NCI-H2029 treated with DMSO at 0.1 percent for 48 hours (cell line): ENCODE results near the gene MMD.
"Not testable (repeated sequence)": the region's sequence is repeated elsewhere in the genome, so short reads cannot be mapped to it uniquely, and the experiment has no call there.

Experiments
- DNase-seq: peaks from one replicate; lab custom pipeline; 2025; lab: John Stamatoyannopoulos, UW

The MMD gene

GRCh38 chr17:55421179-55421934 is at the start of gene MMD:
Gene MMD (minus strand): TSS chr17:55421835. CDS start chr17:55421695, 140 bp downstream.
- no peak for DNase-seq

- no peak for DNase-seq
Measured at GRCh38 chr17:55466671-55467070, 45.0 kb upstream of the MMD start.

- not testable (repeated sequence) for DNase-seq
Measured at GRCh38 chr17:55465771-55466170, 44.1 kb upstream of the MMD start.

- DNase-seq = no peak
Measured at GRCh38 chr17:55463600-55463999, 42.0 kb upstream of the MMD start.

- no peak for DNase-seq
Measured at GRCh38 chr17:55462711-55463110, 41.1 kb upstream of the MMD start.

GRCh38 chr17:55462234-55462633 is 40.6 kb upstream of the MMD start:
- no peak for DNase-seq

GRCh38 chr17:55458978-55459377 is 37.3 kb upstream of the MMD start:
- DNase-seq = no peak

GRCh38 chr17:55458287-55458900 is 36.8 kb upstream of the MMD start:
- no peak for DNase-seq

GRCh38 chr17:55456307-55457240 is 34.9 kb upstream of the MMD start:
- no peak for DNase-seq

GRCh38 chr17:55454906-55455474 is 33.4 kb upstream of the MMD start:
- no peak for DNase-seq

- DNase-seq = no peak
Measured at GRCh38 chr17:55453839-55454557, 32.4 kb upstream of the MMD start.

- DNase-seq = no peak
Measured at GRCh38 chr17:55452139-55452790, 30.6 kb upstream of the MMD start.

- DNase-seq = no peak
Measured at GRCh38 chr17:55451758-55452138, 30.1 kb upstream of the MMD start.

- DNase-seq = no peak
Measured at GRCh38 chr17:55451203-55451641, 29.6 kb upstream of the MMD start.

- DNase-seq = no peak
Measured at GRCh38 chr17:55450232-55450825, 28.7 kb upstream of the MMD start.

GRCh38 chr17:55448681-55449080 is 27.0 kb upstream of the MMD start:
- DNase-seq = no peak

- DNase-seq = no peak
Measured at GRCh38 chr17:55446581-55447205, 25.1 kb upstream of the MMD start.

- DNase-seq = not testable (repeated sequence)
Measured at GRCh38 chr17:55446004-55446403, 24.4 kb upstream of the MMD start.

GRCh38 chr17:55444471-55445441 is 23.1 kb upstream of the MMD start:
- DNase-seq = no peak
